Dedifferentiated amniotic fluid mesenchymal stem cell (primary cell): ENCODE measurements around the gene ALDH4A1.

Experiments
- DNase-seq: peaks from one replicate; pipeline ENCODE4 v3.0.0-alpha.2; 2016; ENCODE audit errors: extremely low spot score

The ALDH4A1 gene

GRCh38 chr1:18939398-18940302 lies 37.3 kb upstream of the ALDH4A1 start:
- DNase-seq, result no peak

GRCh38 chr1:18938707-18939070 lies 36.3 kb upstream of the ALDH4A1 start:
- DNase-seq, result no peak

- no peak for DNase-seq
Observed at GRCh38 chr1:18938008-18938706, 35.8 kb upstream of the ALDH4A1 start.

- no peak for DNase-seq
Observed at GRCh38 chr1:18937539-18937938, 35.2 kb upstream of the ALDH4A1 start.

GRCh38 chr1:18936814-18937481 lies 34.6 kb upstream of the ALDH4A1 start:
- DNase-seq, result no peak

GRCh38 chr1:18936471-18936813 lies 34.1 kb upstream of the ALDH4A1 start:
- DNase-seq, result no peak

- DNase-seq, result no peak
Observed at GRCh38 chr1:18934205-18935000, 32.0 kb upstream of the ALDH4A1 start.

- no peak for DNase-seq
Observed at GRCh38 chr1:18932879-18933278, 30.5 kb upstream of the ALDH4A1 start.

- no peak for DNase-seq
Observed at GRCh38 chr1:18932387-18932786, 30.0 kb upstream of the ALDH4A1 start.

- DNase-seq, result no peak
Observed at GRCh38 chr1:18931730-18932129, 29.4 kb upstream of the ALDH4A1 start.

GRCh38 chr1:18929686-18930085 lies 27.3 kb upstream of the ALDH4A1 start:
- peak; percentile 41 for DNase-seq

- DNase-seq, result no peak
Observed at GRCh38 chr1:18928985-18929384, 26.6 kb upstream of the ALDH4A1 start.

- DNase-seq, result no peak
Observed at GRCh38 chr1:18928406-18928805, 26.1 kb upstream of the ALDH4A1 start.

GRCh38 chr1:18927654-18928272 lies 25.4 kb upstream of the ALDH4A1 start:
- no peak for DNase-seq

GRCh38 chr1:18927082-18927653 lies 24.8 kb upstream of the ALDH4A1 start:
- no peak for DNase-seq

GRCh38 chr1:18926315-18927081 lies 24.1 kb upstream of the ALDH4A1 start:
- DNase-seq, result peak; percentile 89

- DNase-seq, result no peak
Observed at GRCh38 chr1:18925279-18925678, 22.9 kb upstream of the ALDH4A1 start.

GRCh38 chr1:18924221-18924691 lies 21.9 kb upstream of the ALDH4A1 start:
- no peak for DNase-seq

- DNase-seq, result no peak
Observed at GRCh38 chr1:18923756-18924211, 21.4 kb upstream of the ALDH4A1 start.
